ENCODE measurements around the gene LHX1.

DNA sequence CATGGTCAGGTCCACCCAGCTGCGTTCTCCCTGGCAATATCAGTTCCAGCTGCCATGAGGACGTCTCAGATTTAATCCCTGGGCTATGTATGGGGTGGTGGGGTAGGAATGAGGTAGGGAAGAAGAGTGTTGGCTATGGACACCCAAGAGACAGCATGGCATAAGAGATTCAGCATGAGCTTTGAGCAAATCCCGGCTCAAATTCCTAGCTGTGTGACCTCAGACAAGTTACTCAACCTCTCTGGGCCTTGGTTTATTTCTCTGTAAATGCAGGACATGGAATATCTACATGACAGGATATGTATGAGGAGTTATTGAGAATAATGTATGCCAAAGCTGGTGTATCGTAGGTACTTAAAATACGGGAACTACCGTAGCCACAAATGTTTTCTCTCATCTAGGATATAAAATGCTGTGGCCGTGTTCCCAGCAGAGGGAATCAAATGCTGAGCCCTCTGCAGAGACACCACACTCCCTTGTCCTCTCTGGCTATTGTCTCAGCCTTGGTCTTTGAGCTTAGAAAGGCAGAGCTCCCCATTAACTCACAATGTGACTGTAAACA, 17.8 kb upstream of the LHX1 start:
- TF ChIP-seq EP300 (conservative IDR thresholded peaks at IDR 0.05; ENCODE audit: poor library complexity, severe bottlenecking): no peak
- no peak for TF ChIP-seq SMC3 (conservative IDR thresholded peaks at IDR 0.05; ENCODE audit: poor library complexity)
- TF ChIP-seq, protein P1, sequence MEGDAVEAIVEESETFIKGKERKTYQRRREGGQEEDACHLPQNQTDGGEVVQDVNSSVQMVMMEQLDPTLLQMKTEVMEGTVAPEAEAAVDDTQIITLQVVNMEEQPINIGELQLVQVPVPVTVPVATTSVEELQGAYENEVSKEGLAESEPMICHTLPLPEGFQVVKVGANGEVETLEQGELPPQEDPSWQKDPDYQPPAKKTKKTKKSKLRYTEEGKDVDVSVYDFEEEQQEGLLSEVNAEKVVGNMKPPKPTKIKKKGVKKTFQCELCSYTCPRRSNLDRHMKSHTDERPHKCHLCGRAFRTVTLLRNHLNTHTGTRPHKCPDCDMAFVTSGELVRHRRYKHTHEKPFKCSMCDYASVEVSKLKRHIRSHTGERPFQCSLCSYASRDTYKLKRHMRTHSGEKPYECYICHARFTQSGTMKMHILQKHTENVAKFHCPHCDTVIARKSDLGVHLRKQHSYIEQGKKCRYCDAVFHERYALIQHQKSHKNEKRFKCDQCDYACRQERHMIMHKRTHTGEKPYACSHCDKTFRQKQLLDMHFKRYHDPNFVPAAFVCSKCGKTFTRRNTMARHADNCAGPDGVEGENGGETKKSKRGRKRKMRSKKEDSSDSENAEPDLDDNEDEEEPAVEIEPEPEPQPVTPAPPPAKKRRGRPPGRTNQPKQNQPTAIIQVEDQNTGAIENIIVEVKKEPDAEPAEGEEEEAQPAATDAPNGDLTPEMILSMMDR (IDR thresholded peaks at IDR 0.05; ENCODE audit: poor library complexity, severe bottlenecking): no peak
- no peak for TF ChIP-seq POLR2AphosphoS5 (IDR thresholded peaks at IDR 0.05)
- no peak for TF ChIP-seq MXI1 (conservative IDR thresholded peaks at IDR 0.05; ENCODE audit: poor library complexity, severe bottlenecking)
- no peak for TF ChIP-seq EZH2 (IDR thresholded peaks at IDR 0.05; ENCODE audit: borderline replicate concordance, insufficient read depth, low read length, poor library complexity, severe bottlenecking)
- TF ChIP-seq, protein P2, sequence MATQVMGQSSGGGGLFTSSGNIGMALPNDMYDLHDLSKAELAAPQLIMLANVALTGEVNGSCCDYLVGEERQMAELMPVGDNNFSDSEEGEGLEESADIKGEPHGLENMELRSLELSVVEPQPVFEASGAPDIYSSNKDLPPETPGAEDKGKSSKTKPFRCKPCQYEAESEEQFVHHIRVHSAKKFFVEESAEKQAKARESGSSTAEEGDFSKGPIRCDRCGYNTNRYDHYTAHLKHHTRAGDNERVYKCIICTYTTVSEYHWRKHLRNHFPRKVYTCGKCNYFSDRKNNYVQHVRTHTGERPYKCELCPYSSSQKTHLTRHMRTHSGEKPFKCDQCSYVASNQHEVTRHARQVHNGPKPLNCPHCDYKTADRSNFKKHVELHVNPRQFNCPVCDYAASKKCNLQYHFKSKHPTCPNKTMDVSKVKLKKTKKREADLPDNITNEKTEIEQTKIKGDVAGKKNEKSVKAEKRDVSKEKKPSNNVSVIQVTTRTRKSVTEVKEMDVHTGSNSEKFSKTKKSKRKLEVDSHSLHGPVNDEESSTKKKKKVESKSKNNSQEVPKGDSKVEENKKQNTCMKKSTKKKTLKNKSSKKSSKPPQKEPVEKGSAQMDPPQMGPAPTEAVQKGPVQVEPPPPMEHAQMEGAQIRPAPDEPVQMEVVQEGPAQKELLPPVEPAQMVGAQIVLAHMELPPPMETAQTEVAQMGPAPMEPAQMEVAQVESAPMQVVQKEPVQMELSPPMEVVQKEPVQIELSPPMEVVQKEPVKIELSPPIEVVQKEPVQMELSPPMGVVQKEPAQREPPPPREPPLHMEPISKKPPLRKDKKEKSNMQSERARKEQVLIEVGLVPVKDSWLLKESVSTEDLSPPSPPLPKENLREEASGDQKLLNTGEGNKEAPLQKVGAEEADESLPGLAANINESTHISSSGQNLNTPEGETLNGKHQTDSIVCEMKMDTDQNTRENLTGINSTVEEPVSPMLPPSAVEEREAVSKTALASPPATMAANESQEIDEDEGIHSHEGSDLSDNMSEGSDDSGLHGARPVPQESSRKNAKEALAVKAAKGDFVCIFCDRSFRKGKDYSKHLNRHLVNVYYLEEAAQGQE (IDR thresholded peaks at IDR 0.05; ENCODE audit: borderline replicate concordance): no peak
- TF ChIP-seq TAF1 (IDR thresholded peaks at IDR 0.05; ENCODE audit: low read depth): no peak
